ENCODE measurements around the gene TMED5.
"Not testable (repeated sequence)": the region's sequence is repeated elsewhere in the genome, so short reads cannot be mapped to it uniquely, and the experiment has no call there.

TMED5 gene

GRCh38 chr1:93179886-93180722, at the start of gene TMED5:
TSS of gene TMED5 (minus strand) at chr1:93180413. CDS start at chr1:93180242, 171 bp downstream.
- peak; percentile 98 for FAIRE-seq
- peak; percentile 52 for DNase-seq (ENCODE audit: insufficient read length, low spot score)

- FAIRE-seq (no peak), DNase-seq (ENCODE audit: insufficient read length, low spot score) (no peak)
These were observed 42.9 kb upstream of the TMED5 start for GRCh38 chr1:93223023-93223675.

- DNase-seq (ENCODE audit: insufficient read length, low spot score), result no peak
- FAIRE-seq, result no peak
These were observed 41.7 kb upstream of the TMED5 start for GRCh38 chr1:93221913-93222312.

- not testable (repeated sequence) for FAIRE-seq; DNase-seq (ENCODE audit: insufficient read length, low spot score)
These were observed 40.5 kb upstream of the TMED5 start for GRCh38 chr1:93220716-93221115.

- peak; percentile 6 for DNase-seq (ENCODE audit: insufficient read length, low spot score)
- FAIRE-seq, result peak; percentile 95
These were observed 39.2 kb upstream of the TMED5 start for GRCh38 chr1:93219443-93219842.

GRCh38 chr1:93215322-93215721, 35.1 kb upstream of the TMED5 start:
- DNase-seq (ENCODE audit: insufficient read length, low spot score), result no peak
- no peak for FAIRE-seq

- FAIRE-seq (no peak), DNase-seq (ENCODE audit: insufficient read length, low spot score) (no peak)
These were observed 27.0 kb upstream of the TMED5 start for GRCh38 chr1:93207211-93207610.

- FAIRE-seq, result peak; percentile 8
- DNase-seq (ENCODE audit: insufficient read length, low spot score), result no peak
These were observed 26.3 kb upstream of the TMED5 start for GRCh38 chr1:93206567-93206954.

- no peak for DNase-seq (ENCODE audit: insufficient read length, low spot score)
- no peak for FAIRE-seq
These were observed 25.8 kb upstream of the TMED5 start for GRCh38 chr1:93205892-93206566.

- FAIRE-seq, result no peak
- no peak for DNase-seq (ENCODE audit: insufficient read length, low spot score)
These were observed 20.5 kb upstream of the TMED5 start for GRCh38 chr1:93200714-93201113.

GRCh38 chr1:93200086-93200620, 19.9 kb upstream of the TMED5 start:
- FAIRE-seq, result no peak
- DNase-seq (ENCODE audit: insufficient read length, low spot score), result no peak

- FAIRE-seq, result no peak
- no peak for DNase-seq (ENCODE audit: insufficient read length, low spot score)
These were observed 18.9 kb upstream of the TMED5 start for GRCh38 chr1:93199150-93199549.

- DNase-seq (ENCODE audit: insufficient read length, low spot score) (no peak), FAIRE-seq (no peak)
These were observed 16.4 kb upstream of the TMED5 start for GRCh38 chr1:93196591-93196990.

- FAIRE-seq (no peak), DNase-seq (ENCODE audit: insufficient read length, low spot score) (no peak)
These were observed 14.2 kb upstream of the TMED5 start for GRCh38 chr1:93194231-93194990.

GRCh38 chr1:93190432-93190831, 10.2 kb upstream of the TMED5 start:
- FAIRE-seq (no peak), DNase-seq (ENCODE audit: insufficient read length, low spot score) (no peak)

GRCh38 chr1:93186667-93187066, 6.5 kb upstream of the TMED5 start:
- FAIRE-seq, result no peak
- no peak for DNase-seq (ENCODE audit: insufficient read length, low spot score)

- no peak for FAIRE-seq
These were observed 755 bp upstream of the TMED5 start, which contains the start of gene CCDC18 for GRCh38 chr1:93180723-93181613. TSS of gene CCDC18 (plus strand) at chr1:93180724. CDS start at chr1:93183362, 2,638 bp downstream.

GRCh38 chr1:93178418-93178817, 1.8 kb downstream of the TMED5 start:
- no peak for DNase-seq (ENCODE audit: insufficient read length, low spot score)

More at GRCh38 chr1:93180723-93181613, 755 bp upstream of the TMED5 start, which contains the start of gene CCDC18:
- DNase-seq (ENCODE audit: insufficient read length, low spot score), result no peak

GRCh38 chr1:93177991-93178390, 2.2 kb downstream of the TMED5 start:
- FAIRE-seq, result no peak
- DNase-seq (ENCODE audit: insufficient read length, low spot score), result no peak

More at GRCh38 chr1:93178418-93178817, 1.8 kb downstream of the TMED5 start:
- peak; percentile 28 for FAIRE-seq

All from GM19239 (cell line).